Measurements from ENCODE around the gene MAGEB6. TPM values are rescaled to one million over a fixed set of nuclear protein-coding genes. Genes with fewer than 3 reads are reported as not detected.

MAGEB6 gene, protein sequence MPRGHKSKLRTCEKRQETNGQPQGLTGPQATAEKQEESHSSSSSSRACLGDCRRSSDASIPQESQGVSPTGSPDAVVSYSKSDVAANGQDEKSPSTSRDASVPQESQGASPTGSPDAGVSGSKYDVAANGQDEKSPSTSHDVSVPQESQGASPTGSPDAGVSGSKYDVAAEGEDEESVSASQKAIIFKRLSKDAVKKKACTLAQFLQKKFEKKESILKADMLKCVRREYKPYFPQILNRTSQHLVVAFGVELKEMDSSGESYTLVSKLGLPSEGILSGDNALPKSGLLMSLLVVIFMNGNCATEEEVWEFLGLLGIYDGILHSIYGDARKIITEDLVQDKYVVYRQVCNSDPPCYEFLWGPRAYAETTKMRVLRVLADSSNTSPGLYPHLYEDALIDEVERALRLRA
- not detected in 2 replicates for total RNA-seq

DNA sequence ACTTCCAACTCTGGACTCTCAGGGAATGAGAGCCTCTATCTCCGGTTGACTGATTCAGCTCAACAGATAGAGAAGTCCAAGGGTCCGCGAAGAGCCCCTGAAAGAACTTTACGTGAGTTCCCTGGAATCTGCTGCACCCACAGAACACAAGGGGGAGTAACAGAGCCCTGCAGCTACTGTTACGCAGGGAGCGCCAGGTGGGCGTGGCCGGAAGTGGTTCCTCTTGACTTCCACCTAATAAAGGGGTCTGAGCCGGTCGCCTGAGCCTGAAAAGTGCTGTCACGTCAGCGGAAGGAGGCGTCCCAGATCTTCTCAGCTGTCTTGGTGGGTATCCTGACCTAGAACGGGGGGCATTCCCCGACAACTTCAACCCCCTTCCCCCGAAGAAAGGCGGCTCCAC, at the start of gene MAGEB6:
Gene MAGEB6 (plus strand): TSS at position 237 of the 400 bp plus-strand sequence. CDS start 1,407 bp downstream, outside the sequence.

DNA sequence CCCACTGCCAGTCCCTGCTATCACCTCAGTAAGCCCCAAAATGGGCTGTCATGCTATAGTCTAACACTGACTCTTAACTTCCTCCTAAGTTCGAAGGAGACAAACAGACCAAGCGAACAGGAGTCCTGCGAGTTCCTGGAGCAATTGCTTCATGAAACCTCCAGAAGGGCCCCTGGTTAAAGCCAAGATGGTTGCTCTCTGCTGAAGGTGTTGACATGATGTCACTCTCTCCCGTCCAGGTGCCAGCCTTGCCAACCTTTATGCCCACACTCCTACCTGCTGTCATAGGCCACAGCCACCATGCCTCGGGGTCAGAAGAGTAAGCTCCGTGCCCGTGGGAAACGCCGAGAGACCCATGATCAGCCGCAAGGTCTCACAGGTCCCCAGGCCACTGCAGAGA, 31.9 kb upstream of the MAGEB6 start, which contains the start of gene MAGEB6B:
Gene MAGEB6B (plus strand): TSS at position 301 of the 400 bp plus-strand sequence. CDS start 0 bp downstream, at position 301.

DNA sequence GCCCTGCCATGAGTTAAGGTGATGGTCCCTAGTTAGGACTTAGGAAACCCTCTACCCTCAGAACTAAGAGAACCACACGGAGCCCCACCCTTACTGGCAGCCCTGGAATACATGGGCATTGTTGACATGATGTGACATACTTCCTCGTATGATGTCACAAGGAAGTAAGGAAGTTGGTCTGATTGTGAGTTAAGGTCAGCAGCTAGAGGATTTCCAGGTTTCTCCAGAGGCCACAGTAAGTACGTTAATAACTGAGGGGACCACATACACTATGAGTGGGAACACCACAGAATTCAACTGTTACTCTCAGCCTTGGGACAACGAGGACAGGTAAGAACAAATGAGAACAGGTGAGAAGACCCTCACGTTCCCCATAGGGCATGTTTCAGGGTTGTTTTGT, 23.6 kb downstream of the MAGEB6 start, which contains the start of gene MAGEB5:
Gene MAGEB5 (plus strand): TSS at position 301 of the 400 bp plus-strand sequence. CDS start 1,133 bp downstream, outside the sequence.

Other genes starting within 250 kb of the MAGEB6 start
- gene MAGEB18, start 54.1 kb upstream of the MAGEB6 start, total RNA-seq, result not detected in 2 replicates
- not detected in 2 replicates for gene MAGEB6B, start 31.8 kb upstream of the MAGEB6 start, total RNA-seq
- not detected in 2 replicates for gene MAGEB5, start 23.7 kb downstream of the MAGEB6 start, total RNA-seq